GM18861 (cell line): ENCODE results near the gene PRCP.

ENCODE experiments used
- ATAC-seq: cut with Tn5 transposase; IDR thresholded peaks from one replicate; pipeline ENCODE4 v1.9.1; 2021; ENCODE audit not compliant: unreplicated experiment

Gene PRCP

GRCh38 chr11:82831364-82831763, 68.9 kb downstream of the PRCP start:
- no peak for ATAC-seq

- ATAC-seq: no peak
Observed at GRCh38 chr11:82830746-82831145, 69.5 kb downstream of the PRCP start.

- no peak for ATAC-seq
Observed at GRCh38 chr11:82829101-82829500, 71.1 kb downstream of the PRCP start.

- no peak for ATAC-seq
Observed at GRCh38 chr11:82828472-82828871, 71.8 kb downstream of the PRCP start.

- no peak for ATAC-seq
Observed at GRCh38 chr11:82826526-82826925, 73.7 kb downstream of the PRCP start.

- no peak for ATAC-seq
Observed at GRCh38 chr11:82823647-82824619, 76.3 kb downstream of the PRCP start.

GRCh38 chr11:82818409-82819043, 81.7 kb downstream of the PRCP start:
- ATAC-seq: no peak

- ATAC-seq: no peak
Observed at GRCh38 chr11:82815406-82815805, 84.8 kb downstream of the PRCP start.

- no peak for ATAC-seq
Observed at GRCh38 chr11:82814379-82814778, 85.9 kb downstream of the PRCP start.

GRCh38 chr11:82811369-82811768, 88.9 kb downstream of the PRCP start:
- ATAC-seq: no peak

- no peak for ATAC-seq
Observed at GRCh38 chr11:82810738-82811137, 89.5 kb downstream of the PRCP start.

- ATAC-seq: no peak
Observed at GRCh38 chr11:82810326-82810725, 89.9 kb downstream of the PRCP start.

- ATAC-seq: no peak
Observed at GRCh38 chr11:82807646-82808045, 92.6 kb downstream of the PRCP start.

GRCh38 chr11:82802710-82803109, 97.5 kb downstream of the PRCP start:
- no peak for ATAC-seq

GRCh38 chr11:82796998-82797961, 103.0 kb downstream of the PRCP start:
- ATAC-seq: no peak

- no peak for ATAC-seq
Observed at GRCh38 chr11:82794490-82794889, 105.7 kb downstream of the PRCP start.

GRCh38 chr11:82792822-82793569, 107.2 kb downstream of the PRCP start:
- ATAC-seq: no peak

GRCh38 chr11:82792319-82792718, 107.9 kb downstream of the PRCP start:
- ATAC-seq: no peak

GRCh38 chr11:82791779-82792178, 108.5 kb downstream of the PRCP start:
- no peak for ATAC-seq

GRCh38 chr11:82790723-82791484, 109.3 kb downstream of the PRCP start:
- no peak for ATAC-seq
